ENCODE data around the gene HS3ST5.

DNA sequence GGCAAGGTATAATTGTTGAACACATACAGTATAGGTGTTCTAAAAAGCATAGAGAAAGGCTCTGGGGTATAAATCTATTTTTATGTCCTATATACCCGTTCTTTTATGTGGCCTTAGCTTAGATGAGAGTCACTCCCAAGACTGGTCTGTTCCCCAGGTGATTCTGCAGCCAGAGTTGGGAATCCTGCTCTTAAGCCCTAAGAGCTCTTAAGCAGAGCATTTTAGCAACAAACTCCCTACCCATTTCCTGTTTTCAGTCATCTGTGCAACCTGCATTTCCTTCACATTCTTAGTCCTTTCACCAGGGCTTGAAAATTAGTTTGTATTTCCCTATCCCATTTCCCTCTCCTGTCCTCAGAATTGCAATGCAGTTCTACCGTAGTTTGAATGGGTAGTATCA lies 166.1 kb downstream of the HS3ST5 start:
- TF ChIP-seq, protein P1, sequence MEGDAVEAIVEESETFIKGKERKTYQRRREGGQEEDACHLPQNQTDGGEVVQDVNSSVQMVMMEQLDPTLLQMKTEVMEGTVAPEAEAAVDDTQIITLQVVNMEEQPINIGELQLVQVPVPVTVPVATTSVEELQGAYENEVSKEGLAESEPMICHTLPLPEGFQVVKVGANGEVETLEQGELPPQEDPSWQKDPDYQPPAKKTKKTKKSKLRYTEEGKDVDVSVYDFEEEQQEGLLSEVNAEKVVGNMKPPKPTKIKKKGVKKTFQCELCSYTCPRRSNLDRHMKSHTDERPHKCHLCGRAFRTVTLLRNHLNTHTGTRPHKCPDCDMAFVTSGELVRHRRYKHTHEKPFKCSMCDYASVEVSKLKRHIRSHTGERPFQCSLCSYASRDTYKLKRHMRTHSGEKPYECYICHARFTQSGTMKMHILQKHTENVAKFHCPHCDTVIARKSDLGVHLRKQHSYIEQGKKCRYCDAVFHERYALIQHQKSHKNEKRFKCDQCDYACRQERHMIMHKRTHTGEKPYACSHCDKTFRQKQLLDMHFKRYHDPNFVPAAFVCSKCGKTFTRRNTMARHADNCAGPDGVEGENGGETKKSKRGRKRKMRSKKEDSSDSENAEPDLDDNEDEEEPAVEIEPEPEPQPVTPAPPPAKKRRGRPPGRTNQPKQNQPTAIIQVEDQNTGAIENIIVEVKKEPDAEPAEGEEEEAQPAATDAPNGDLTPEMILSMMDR (conservative IDR thresholded peaks at IDR 0.05; ENCODE audit: low read depth in 2 of 2) = no peak
- no peak for TF ChIP-seq EZH2 (IDR thresholded peaks at IDR 0.05; ENCODE audit: low read depth, unreplicated experiment)
- no peak for TF ChIP-seq POLR2AphosphoS5 (IDR thresholded peaks at IDR 0.05; ENCODE audit: low read depth)
- no peak for TF ChIP-seq EZH2phosphoT487 (IDR thresholded peaks at IDR 0.05; ENCODE audit: unreplicated experiment)
- TF ChIP-seq, protein P2, sequence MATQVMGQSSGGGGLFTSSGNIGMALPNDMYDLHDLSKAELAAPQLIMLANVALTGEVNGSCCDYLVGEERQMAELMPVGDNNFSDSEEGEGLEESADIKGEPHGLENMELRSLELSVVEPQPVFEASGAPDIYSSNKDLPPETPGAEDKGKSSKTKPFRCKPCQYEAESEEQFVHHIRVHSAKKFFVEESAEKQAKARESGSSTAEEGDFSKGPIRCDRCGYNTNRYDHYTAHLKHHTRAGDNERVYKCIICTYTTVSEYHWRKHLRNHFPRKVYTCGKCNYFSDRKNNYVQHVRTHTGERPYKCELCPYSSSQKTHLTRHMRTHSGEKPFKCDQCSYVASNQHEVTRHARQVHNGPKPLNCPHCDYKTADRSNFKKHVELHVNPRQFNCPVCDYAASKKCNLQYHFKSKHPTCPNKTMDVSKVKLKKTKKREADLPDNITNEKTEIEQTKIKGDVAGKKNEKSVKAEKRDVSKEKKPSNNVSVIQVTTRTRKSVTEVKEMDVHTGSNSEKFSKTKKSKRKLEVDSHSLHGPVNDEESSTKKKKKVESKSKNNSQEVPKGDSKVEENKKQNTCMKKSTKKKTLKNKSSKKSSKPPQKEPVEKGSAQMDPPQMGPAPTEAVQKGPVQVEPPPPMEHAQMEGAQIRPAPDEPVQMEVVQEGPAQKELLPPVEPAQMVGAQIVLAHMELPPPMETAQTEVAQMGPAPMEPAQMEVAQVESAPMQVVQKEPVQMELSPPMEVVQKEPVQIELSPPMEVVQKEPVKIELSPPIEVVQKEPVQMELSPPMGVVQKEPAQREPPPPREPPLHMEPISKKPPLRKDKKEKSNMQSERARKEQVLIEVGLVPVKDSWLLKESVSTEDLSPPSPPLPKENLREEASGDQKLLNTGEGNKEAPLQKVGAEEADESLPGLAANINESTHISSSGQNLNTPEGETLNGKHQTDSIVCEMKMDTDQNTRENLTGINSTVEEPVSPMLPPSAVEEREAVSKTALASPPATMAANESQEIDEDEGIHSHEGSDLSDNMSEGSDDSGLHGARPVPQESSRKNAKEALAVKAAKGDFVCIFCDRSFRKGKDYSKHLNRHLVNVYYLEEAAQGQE (IDR thresholded peaks at IDR 0.05; ENCODE audit: unreplicated experiment) = no peak
- no peak for TF ChIP-seq CREB1 (CRISPR knock-in tag; IDR thresholded peaks at IDR 0.05; ENCODE audit: low read depth)
- TF ChIP-seq JUNB (IDR thresholded peaks at IDR 0.05; ENCODE audit: unreplicated experiment) = no peak
- TF ChIP-seq ZNF114 (CRISPR knock-in tag; IDR thresholded peaks at IDR 0.05) = no peak
- no peak for TF ChIP-seq ZNF331 (CRISPR knock-in tag; IDR thresholded peaks at IDR 0.05; ENCODE audit: low read depth)
- no peak for TF ChIP-seq ETS1 (IDR thresholded peaks at IDR 0.05)
- no peak for TF ChIP-seq NANOG (IDR thresholded peaks at IDR 0.05; ENCODE audit: borderline replicate concordance)
- TF ChIP-seq, protein P3, sequence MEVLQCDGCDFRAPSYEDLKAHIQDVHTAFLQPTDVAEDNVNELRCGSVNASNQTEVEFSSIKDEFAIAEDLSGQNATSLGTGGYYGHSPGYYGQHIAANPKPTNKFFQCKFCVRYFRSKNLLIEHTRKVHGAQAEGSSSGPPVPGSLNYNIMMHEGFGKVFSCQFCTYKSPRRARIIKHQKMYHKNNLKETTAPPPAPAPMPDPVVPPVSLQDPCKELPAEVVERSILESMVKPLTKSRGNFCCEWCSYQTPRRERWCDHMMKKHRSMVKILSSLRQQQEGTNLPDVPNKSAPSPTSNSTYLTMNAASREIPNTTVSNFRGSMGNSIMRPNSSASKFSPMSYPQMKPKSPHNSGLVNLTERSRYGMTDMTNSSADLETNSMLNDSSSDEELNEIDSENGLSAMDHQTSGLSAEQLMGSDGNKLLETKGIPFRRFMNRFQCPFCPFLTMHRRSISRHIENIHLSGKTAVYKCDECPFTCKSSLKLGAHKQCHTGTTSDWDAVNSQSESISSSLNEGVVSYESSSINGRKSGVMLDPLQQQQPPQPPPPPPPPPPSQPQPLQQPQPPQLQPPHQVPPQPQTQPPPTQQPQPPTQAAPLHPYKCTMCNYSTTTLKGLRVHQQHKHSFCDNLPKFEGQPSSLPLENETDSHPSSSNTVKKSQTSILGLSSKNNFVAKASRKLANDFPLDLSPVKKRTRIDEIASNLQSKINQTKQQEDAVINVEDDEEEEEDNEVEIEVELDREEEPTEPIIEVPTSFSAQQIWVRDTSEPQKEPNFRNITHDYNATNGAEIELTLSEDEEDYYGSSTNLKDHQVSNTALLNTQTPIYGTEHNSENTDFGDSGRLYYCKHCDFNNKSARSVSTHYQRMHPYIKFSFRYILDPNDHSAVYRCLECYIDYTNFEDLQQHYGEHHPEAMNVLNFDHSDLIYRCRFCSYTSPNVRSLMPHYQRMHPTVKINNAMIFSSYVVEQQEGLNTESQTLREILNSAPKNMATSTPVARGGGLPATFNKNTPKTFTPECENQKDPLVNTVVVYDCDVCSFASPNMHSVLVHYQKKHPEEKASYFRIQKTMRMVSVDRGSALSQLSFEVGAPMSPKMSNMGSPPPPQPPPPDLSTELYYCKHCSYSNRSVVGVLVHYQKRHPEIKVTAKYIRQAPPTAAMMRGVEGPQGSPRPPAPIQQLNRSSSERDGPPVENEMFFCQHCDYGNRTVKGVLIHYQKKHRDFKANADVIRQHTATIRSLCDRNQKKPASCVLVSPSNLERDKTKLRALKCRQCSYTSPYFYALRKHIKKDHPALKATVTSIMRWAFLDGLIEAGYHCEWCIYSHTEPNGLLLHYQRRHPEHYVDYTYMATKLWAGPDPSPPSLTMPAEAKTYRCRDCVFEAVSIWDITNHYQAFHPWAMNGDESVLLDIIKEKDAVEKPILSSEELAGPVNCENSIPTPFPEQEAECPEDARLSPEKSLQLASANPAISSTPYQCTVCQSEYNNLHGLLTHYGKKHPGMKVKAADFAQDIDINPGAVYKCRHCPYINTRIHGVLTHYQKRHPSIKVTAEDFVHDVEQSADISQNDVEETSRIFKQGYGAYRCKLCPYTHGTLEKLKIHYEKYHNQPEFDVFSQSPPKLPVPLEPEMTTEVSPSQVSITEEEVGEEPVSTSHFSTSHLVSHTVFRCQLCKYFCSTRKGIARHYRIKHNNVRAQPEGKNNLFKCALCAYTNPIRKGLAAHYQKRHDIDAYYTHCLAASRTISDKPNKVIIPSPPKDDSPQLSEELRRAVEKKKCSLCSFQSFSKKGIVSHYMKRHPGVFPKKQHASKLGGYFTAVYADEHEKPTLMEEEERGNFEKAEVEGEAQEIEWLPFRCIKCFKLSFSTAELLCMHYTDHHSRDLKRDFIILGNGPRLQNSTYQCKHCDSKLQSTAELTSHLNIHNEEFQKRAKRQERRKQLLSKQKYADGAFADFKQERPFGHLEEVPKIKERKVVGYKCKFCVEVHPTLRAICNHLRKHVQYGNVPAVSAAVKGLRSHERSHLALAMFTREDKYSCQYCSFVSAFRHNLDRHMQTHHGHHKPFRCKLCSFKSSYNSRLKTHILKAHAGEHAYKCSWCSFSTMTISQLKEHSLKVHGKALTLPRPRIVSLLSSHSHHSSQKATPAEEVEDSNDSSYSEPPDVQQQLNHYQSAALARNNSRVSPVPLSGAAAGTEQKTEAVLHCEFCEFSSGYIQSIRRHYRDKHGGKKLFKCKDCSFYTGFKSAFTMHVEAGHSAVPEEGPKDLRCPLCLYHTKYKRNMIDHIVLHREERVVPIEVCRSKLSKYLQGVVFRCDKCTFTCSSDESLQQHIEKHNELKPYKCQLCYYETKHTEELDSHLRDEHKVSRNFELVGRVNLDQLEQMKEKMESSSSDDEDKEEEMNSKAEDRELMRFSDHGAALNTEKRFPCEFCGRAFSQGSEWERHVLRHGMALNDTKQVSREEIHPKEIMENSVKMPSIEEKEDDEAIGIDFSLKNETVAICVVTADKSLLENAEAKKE (CRISPR knock-in tag; IDR thresholded peaks at IDR 0.05) = no peak
- TF ChIP-seq STAT1 (IDR thresholded peaks at IDR 0.05; ENCODE audit: unreplicated experiment) = no peak

All from GM23338 (cell line).